NCI-H2081 (cell line): ENCODE measurements around the gene GSTA3.
A peak's percentile ranks its signal among the peaks of the same experiment; 100 is the strongest.
"Not testable (repeated sequence)": the region's sequence is repeated elsewhere in the genome, so short reads cannot be mapped to it uniquely, and the experiment has no call there.

Experiments
- DNase-seq, 2 experiments: peaks; one replicate each; lab custom pipeline; 2025; lab: John Stamatoyannopoulos, UW

GSTA3 gene

DNA sequence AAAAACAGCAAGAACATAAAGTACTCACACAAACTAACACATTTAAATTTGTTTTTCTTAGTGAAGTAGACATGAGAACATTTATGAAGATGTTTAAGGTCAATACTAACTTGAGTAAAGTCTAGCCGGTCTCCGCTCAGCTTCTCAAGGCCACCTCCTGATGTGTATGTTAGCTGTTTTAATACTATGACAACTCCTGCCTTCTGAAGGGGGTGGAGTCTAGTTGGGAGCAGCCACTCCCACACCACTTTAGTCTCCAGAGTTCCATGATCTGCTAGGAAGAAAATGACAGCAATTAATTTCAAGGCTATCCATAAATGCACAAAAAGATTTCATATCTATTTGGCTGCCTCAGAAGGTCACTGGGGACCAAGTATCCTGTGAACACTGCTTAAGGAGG lies at the start of gene GSTA3:
TSS of gene GSTA3 (minus strand) at position 168 of the 400 bp plus-strand sequence. CDS start 3,864 bp downstream, outside the sequence.
- no peak for DNase-seq

DNA sequence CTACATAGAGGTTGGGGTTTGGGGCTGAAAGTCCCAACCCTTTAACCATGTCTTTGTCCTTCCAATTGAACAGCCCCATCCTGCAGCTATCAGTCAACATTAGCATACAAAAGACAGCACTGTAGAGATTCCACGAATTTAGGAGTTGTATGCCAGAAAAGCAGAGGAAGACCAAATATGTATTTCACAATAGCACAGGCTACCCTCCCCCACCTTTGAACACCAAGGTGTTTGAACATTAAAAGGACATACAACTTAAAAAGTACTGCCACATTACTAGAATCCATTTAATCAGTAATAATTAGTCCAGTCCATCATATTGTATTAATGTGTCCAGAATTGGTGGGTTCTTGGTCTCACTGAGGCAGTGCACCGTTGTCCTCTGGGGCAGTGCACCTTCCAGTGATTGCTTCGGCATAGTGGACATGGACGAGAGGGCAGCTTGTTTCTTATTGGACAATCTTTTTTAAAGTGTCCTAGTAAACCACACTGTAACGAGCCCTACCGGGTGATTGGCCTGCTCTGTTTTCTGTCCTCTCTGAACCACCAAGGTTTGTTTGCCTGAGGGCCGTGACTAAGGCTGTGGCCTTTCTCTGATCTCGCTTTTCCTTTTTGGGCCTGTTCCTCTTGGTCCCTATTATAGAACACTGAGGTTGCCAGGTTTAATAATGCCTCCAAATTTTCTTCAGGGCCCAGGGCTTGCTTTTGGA lies 49.2 kb upstream of the GSTA3 start:
- DNase-seq = no peak

DNA sequence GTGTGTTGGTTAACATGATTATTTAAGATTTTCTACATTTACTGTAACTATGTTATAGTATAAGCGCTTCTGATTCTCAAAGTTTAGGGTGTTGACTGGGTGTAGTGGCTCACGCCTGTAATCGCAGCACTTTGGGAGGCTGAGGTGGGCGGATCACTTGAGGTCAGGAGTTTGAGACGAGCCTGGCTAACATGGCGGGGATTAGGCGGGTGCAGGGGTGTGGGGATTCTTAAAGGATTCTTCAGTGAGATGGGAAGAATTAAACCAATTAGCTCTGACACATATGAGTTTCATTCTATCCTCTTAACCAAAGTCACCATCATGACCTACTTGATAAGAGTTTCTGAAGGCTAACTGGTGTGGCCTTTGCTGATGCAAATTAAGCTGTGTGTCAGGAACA lies 46.4 kb upstream of the GSTA3 start:
- no peak for DNase-seq

DNA sequence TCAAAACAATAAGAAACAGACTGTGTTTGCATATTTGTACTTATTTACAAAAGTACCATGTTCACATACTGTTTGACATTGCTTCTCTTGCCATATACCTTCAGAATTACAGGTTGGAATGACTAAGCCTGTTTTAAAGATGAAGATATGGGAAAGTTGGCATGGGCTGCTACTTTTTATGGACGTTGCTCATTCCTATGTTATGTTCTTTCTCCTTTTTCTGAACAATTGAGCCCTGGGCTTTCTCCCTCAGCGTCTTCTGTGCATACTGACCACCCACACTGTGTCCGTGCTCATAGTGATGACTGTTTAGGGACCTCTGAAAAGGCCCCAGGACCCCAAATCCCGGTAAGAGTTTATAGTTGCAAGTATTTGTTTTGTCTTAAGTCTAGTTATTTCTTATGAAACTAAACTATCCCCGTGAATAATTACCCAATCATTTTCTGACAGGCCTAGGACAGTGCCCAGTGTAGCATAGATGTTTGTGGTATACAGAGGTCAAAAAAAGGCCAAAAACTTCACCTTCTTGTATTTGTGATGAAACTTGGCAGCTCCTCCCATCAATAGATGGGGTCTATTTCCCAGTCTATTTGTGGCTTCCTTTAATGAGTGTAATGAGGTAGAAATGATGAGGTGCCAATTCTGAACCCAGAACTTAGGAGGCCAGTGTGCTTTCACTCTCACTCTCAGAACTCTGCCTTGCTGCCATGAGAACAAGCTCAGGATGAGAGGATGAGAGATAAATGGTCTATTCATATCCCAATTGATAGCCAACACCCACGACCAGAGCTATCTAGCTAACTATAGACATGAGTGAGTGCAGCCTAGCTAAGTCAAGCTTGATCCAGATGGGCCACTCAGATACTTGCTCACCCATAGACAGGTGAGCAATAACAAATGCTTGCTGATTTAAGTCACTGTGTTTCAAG lies 44.7 kb upstream of the GSTA3 start:
- DNase-seq = no peak

DNA sequence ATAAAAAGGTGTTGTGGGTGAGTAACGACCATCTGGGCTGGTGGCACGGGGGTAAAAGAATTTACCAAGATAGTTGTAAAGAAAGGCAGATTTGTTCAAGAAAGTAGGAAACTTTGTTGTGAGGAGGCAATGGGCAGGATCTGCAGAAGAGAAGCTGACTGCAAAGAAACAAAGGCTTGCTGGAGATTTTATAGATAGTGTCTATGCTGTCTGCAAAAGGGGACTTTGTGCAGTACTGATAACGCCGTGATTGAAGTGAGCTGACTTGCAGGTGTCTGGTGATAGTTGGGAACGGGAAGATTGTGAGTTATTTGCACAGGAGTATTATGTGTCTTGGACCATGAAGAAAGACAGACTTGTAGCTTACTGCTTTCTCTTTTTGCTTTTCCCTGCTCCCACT lies 36.8 kb upstream of the GSTA3 start:
- no peak for DNase-seq

DNA sequence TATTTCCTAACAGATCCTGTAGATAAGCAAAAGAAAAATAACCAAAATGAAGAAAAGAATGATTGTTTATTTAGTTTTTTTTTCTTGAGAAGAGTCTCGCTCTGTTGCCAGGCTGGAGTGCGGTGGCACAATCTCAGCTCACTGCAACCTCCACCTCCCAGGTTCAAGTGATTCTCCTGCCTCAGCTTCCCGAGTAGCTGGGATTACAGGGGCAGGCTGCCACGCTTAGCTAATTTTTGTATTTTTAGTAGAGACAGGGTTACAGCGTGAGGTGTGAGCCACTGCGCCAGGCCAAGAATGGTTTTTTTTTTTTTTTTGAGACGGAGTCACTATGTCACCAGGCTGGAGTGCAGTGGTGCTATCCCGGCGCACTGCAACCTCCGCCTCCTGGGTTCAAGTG lies 33.3 kb upstream of the GSTA3 start:
- not testable (repeated sequence) for DNase-seq

DNA sequence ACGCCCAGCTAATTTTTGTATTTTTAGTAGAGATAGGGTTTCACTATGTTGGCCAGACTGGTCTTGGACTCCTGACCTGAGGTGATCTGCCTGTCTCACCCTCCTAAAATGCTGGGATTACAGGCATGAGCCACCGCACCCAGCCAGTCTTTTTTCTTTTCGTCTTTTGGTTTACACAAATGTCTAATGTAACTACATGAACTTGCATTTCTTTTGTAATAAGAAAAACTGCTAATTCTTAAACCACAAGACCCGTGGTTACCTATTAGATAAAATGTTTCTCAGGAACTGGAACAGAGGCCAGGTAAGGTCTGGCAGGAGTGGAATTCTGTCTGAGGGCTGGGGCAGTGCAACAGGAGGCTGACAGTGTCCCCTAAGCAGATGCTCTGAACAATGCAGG lies 32.7 kb upstream of the GSTA3 start:
- DNase-seq = no peak

DNA sequence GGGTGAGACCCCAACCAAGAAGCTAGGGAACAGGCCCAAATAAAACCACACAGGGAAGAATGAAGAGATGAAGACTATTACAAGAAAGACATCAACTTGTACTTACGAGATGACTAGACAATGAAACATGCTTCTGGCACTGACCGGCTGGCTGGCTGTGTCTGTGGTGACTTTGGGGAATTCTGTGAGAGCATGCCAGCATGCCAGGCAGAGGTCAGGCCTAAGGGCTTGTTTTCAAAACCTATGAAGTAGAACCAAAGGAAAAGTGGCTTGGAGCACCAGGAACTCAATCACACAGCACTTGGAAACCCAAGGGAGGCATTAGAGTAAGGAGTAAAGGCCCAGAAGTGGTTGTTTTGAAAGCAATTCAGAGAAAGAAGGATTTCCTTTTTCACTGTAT lies 28.4 kb upstream of the GSTA3 start:
- DNase-seq = no peak

DNA sequence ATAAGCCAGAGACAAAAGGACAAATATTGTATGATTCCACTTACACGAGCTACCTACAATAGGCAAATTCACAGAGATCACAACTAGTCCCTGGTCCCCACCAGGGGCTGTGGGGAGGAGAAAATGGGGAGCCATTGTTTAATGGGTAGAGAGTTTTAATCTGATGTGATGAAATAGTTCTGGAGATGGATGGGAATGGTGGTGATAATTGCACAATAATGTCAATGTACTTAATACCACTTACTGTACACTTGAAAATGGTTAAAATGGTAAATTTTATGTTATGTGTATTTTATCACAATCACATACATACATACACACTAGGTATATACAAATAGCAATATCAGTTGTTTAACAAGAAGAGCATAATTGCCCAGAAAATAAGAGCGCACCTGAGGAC lies 24.3 kb upstream of the GSTA3 start:
- DNase-seq = no peak

DNA sequence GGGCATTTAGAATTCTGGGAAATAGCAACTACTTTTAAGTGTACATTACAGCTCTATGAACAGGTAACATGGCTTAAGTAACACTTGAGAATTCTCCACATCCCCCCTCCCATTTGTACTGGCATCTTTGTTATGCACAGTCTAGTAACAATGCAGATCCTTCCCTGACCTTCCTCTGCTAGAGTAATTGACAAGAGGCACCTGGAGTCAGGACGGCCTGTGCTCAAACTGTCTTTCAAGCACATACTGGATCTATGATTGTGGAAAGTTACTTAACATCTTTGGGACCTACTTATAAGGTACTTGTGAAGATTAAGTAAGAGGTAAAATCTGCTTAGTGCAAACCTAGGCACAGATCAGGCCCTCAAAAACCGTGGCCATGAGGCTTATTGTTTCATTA lies 21.9 kb upstream of the GSTA3 start:
- DNase-seq = no peak

DNA sequence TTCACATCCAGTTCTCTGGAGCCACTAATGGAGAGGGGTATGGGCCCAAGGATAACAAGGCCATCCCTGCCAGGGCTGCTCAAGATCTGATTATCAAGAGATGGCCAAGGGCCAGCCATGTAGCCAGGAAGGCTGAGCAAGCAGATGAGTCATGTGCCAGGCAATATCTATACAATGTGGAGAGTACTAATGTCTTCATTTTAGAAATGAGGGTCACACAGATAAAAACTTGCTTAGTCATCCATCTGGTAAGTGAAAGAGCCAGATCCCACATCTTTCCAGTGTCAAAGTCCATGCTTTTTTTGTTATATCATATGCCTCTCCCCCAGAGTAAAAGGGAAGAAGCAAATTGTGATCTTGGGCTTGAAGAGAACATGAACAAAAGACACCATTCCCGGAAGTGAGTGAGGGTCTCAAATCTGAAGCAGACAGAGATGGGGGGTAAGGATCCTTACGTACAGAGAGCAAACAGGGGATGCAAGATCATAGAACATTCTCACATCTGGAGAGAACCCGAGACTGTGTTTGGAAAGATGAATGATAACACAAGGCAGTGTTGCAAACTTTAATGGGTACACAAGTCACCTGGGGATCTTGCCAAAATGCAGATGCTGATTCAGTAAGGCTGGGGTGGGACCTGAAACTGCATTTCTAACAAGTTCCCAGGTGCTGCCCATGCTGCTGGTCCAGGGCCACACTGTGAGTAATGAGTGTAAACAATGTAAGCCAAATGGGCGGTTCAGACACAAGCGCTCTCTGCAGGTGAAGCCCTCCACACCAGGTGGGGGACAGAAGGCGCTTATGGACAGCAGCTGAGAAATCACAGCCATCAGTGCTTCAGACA lies 20.0 kb upstream of the GSTA3 start:
- DNase-seq = peak in 1 of 2 experiments; percentile 69

DNA sequence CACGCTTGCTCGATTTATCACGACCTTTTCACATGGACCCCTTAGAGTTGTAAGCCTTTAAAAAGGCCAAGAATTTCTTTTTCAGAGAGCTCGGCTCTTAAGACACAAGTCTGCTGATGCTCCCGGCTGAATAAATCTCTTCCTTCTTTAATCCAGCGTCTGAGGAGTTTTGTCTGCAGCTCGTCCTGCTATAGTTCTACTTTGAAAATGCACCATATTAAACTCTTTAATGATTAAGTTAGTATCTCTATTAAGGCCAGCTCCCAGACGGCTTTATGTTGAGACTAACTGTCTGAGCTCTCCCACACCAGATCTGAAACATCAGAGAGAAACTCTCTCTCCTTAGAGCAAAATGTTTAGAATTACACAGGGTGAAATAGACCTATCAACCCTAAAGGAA lies 18.0 kb upstream of the GSTA3 start:
- no peak for DNase-seq

DNA sequence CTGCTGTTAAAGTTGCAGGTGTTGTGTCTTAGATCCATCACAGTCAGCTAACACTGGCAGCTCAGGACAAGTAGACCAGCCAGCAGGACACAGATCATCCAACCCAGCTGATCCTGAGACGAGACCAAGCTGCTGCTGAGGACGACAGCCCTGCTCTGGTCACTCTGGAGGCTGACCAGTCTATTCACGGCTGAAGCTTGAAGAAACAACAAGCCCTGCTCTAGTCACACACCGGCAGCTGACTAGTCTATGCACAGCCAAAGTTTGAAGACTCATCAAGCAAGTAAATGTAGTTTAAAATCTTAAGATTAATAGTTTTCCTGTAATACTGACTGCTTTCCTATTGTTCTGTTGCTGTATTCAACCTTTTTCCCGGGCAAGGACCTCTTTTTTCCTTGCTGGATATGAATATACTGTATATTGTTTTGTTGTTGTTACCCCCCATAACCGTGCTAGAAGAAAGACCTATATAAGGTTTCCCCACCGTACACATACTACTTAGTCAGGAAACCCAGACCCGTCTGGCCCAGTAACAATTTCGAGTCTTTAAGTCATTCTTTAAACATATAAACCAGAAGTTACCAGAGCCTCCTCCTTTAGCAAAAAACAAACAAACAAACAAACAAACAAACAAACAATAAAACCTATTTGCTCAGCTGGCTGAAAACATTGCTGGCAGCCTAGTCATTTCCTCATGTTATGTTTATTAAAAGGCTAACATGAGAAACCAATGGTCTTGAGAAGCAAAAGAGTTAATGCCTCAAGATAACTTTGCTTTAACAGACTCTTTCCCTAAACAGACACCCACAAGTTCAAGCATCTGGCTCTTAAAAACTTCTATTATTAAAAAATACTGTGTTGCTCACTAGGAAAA lies 16.7 kb upstream of the GSTA3 start:
- no peak for DNase-seq

DNA sequence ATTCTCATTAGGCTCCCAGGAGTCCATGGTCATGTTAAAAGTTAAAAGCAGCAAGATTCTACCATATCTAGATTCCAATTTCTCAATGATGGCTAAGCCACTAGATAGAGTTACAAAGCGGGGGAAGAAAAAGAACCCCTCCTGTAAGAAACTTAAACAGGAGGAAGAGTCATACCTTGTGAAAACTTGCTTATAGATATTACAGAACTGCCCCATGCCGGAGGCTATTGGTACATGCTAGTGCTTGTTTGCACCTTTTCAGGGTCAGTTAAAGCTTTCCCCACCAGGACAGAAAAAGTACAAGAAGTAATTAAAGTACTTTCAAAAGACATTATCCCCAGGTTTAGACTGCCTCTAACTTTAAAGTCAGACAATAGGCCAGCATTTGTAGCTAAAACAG lies 15.5 kb upstream of the GSTA3 start:
- DNase-seq = no peak

DNA sequence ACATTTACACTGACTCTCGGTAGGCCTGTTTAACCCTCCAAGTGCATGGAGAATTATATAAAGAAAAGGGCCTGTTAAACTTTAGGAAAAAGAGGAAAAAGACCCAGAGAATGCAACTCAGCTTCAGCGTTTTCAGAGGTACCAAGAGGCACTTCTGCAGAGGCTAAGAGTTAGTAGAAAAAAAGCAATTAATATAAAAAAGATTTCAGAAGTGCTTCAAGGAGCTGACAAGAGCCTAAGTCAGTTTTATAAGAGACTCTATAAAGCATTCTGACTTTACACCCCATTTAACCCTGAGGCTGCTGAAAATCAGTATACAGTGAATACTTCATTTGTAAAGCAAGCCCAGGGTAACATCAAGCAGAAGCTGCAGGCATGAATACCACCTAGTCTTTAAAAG lies 14.2 kb upstream of the GSTA3 start:
- DNase-seq = not testable (repeated sequence)

DNA sequence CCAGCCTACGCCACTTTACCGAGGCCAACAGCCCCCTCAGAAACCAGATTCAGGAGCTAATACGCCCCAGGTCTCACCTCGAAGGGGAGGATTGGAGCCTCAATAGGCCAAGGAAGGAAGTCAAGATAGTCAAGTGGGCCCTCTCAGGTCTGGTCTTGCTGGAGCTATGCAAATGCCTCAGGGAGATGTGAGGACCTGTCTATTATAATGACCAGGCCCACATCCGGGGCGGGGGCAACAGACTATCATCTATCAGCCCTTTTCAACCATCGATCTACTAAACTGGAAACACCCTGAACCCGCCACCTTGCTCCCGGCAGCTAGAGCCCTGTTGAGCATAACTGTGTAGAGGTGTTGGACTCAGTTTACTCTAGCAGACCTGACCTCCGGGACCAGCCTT lies 12.7 kb upstream of the GSTA3 start:
- DNase-seq = no peak

DNA sequence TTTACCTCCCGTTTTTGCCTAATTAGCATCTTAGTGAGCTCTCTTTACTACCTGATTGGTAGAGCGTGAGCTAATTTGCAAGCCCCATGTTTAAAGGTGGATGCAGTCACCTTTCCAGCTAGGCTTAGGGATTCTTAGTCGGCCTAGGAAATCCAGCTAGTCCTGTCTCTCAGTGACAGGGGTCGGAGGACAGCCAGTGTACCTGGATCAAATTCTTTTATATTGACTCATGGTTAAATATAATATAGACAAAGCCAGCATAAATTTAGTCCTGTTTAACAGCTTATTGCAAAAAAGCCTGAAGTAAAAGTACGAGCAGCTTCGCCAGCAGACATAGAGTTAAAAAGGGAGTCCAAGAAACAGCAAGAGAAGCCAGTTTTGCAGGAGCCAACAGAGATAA lies 12.2 kb upstream of the GSTA3 start:
- no peak for DNase-seq

DNA sequence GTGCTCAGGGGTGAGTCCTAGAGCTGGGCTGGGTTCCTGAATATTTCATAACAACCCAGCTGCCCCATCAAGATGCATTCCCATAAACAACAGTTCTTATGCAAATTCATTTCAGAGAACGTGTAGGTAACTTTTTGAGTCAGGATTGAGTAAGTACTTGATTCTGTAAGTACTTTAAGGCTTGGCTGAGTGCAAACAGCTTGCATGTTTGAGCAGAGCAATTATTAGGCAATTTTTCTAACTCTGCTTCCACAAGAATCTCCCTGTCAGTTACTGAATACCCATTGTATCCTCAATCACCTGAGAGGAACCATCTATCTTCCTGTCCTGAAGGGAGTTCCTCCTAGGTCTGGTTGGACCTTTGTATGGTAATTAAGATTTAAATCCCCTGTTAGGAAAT lies 10.0 kb upstream of the GSTA3 start:
- DNase-seq = not testable (repeated sequence)

DNA sequence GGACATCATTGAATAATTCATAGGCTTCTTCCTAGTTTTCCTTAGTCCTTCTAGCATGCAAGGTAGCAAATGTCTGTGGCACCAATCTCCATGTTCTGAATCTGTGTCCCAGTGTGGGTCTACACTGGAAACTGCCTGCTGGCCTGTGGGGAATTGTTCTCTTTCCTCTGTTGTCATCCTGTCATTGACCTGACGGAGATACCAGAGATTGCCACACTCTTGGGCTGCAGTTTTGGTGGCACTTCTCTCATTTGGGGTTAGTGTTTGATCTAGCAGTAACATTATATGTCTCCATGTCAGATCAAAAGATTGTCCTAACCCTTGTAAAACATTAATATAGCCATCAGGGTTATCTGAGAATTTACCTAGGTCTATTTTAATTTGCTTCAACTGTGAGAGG lies 9.3 kb upstream of the GSTA3 start:
- not testable (repeated sequence) for DNase-seq

DNA sequence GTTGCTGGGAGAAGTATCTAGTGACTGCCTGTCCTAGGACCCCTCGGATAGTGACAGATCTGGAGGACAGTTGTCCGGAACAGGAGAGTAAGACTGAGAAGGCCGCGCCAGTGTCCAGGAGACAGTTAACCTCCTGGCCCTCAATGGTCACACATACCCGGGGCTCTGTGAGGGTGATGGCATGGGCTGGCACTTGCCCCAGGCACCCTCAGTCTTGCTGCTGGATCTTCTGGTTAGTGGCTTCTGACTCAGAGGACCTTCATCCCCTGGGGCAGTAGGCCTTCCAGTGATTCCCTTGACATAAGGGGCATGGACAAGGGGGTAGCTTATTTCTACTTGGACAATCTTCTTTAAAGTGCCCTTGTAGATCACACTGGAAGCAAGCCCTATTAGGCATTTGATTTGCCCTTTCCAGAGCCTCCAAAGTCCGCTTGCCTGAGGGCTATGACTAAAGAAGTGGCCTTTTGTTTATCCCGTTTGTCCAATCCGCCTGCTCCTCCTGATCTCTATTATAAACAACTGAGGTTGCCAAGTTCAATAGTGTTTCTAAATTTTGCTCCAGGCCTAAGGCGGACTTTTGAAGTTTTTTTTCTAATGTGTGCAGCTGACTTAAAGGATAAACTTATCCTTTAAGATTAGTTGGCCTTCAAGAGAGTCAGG lies 8.7 kb upstream of the GSTA3 start:
- DNase-seq = not testable (repeated sequence)

DNA sequence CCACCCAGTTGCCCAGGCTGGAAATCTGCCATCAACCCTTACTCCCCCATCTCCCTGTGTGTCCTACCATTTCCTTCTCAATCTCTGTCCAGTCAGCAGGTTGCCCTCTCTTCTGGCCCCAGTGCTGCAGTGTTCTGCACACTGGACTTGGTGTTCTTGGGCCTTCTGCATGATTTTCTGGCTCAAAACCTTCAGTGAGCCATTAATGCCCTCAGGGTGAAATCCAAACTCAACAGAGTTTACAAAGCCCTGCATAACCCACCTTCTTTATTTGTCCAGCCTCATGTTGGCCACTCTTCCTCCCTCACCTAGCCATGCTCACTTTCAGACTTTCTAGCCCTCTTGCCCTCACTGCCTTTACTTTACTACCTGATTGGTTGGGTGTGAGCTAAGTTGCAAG lies 5.0 kb upstream of the GSTA3 start:
- no peak for DNase-seq
